Measurements from ENCODE around the gene COL17A1.

The COL17A1 gene

DNA sequence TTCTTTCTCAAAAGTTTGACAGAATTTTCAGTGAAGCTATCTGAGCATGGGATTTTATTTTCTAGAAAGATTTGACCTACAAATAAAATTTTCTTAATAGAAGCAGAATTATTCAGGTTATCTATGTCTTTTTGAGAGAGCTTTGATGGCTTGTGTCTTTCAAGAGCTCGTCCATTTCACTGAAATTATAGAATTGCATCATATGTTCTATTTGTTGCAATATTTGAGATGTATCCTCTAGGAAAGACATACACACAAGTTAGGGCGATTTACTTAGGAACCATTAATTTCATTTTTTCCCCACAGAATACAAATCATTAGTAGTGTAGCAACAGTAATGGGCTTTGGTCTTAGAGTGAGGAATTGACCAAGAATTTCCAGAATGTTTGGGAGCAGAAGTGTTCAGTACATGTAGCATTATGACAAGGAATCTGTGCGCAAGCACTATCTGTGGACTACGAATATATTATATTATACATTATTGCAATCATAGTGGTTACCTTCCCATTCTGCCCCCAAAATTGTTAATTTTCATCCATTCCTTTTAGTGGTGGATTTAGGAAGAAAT, 12.8 kb upstream of the COL17A1 start:
- DNase-seq (ENCODE audit: low read depth in 2 of 2): no peak

DNA sequence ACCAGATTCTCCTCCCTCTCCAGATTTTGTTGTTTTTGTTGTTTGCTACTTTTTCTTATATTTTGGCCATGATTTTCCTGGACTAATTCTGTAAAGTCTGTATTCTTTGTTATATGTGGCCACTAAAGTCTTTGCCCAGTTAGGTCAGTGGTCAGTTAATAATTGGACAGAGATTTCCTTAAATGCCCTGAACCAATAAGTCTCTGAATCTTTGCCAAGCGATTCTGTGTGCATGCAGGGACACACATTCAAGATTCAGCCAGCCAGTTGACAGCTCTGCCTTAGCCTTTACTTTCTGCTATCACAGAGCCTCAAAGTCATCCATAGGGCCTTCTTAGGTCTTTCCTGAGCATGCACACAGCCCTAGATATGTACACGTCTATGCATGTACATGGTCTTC, 11.0 kb upstream of the COL17A1 start:
- DNase-seq (ENCODE audit: low read depth in 2 of 2): no peak

DNA sequence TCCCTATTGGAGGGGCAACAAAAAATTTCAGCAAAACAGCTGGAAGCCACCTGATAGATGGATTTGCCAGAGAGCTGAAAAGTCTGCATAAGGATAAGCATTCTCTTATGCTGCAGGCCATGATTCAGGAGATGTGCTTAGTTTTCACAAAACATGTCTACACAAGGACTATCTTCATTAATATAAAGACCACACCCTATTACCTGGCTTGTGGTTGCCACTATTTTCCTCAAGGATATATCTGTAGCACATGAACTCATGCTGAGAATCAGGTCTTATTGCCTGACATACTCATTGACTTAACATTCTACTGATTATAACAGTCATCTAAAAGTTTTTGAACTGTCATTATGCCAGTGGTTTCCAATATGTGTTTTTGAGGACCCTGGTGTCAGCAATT, 7.1 kb upstream of the COL17A1 start:
- DNase-seq (ENCODE audit: low read depth in 2 of 2): no peak

DNA sequence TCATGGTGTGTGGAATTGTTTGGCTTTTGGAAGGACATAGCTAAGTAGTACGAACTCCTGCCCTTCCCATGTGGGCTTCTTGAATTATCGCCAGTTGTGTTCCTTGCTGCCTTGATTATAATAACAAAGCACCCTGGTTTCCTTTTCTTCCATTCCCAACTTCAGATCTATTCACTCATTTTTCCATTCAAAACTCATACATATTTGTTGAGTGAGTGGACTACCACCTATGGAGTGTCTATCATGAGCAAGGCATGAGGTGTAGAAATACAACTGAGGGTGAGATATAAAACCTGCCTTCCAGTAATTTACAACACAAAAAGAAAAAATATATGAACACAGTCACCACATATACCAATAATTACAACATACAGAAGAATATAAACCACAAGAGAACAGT, 4.9 kb upstream of the COL17A1 start:
- DNase-seq (ENCODE audit: low read depth in 2 of 2): no peak

DNA sequence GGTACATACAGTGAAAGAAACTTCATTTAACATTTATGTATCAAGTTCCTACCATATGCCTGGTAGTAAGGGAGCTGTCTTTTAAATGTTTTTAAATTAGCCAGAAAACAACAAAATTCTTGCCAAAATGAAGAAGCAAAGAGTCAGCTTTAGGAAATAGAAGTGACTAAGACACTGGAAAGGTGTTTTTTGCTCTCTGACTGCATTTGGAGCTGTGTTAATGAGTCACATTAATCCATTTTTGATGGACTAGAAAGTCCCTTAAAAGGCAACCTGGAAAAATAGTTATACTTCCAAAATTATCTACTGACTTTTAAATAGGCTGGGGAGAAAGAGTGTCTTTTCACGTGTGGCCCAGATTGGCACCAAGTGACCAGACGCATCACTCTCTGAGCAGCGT, 3.9 kb upstream of the COL17A1 start:
- no peak for DNase-seq (ENCODE audit: low read depth in 2 of 2)

DNA sequence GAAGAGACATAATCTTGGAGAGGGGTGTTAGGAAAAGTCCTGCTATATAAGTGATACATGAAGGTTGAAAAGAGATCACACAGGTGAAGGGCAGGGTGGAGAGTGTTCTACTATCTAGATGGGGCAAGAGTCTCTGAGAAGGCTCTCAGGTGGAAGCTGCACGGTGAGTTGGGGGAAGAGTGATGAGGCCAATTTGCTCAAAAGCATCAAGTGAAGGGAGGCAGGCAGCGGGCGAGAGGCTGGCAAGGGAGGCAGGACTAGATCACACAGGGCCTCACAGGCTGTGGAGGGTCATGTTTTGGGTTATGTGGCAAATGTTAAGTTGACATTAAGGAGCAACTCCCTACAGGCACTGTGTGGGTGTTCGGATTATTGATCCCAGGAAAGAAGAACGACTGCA, 2.6 kb upstream of the COL17A1 start:
- DNase-seq (ENCODE audit: low read depth in 2 of 2): no peak

DNA sequence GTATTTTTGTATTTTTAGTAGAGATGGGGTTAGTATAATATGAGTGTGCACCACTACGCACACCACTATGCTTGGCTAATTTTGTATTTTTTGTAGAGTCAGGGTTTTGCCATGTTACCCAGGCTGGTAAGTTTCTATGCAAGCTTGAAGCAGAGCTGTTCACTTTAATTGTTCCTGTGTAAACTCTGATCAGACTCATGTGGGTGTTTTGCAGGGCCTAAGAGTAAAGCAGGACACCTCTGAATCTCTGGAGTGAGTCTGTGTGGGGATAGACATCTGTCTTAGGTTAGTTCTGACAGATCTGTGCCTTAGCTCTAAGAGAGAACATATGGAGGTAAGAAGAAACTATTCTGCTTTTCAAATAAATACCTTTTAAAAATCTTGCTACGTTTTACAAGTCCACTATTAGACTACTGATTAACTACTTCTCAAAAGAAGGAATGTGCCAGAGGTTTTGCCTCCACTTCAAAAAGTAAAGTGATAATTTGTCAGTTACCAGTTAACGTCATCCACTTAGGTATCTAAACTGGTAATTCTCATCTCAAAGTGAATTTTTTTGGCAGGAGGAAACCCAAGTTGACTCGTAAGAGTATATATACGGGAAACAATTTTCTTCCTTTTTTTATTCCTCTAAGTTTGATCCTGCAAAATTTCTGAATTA, 1.1 kb downstream of the COL17A1 start:
- no peak for DNase-seq (ENCODE audit: low read depth in 2 of 2)

DNA sequence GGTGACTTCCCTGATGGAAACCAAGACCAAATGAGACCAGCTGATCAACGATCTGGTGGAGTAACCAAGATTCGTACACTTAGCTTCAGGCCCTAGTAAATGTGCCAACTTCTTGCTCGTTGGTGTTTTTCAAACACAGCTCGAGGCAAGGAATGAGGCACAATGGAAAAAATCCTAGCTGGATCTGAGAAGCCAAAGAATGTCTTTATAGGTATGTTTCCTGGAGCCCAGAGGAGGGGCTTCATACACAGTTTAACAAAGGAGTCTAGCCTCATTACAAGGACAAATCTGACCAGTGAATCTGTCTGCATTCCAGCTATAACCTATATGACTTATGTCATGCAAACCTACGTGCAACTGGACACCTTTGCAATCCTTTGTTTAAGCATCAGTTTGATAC, 3.7 kb downstream of the COL17A1 start:
- DNase-seq (ENCODE audit: low read depth in 2 of 2): no peak

DNA sequence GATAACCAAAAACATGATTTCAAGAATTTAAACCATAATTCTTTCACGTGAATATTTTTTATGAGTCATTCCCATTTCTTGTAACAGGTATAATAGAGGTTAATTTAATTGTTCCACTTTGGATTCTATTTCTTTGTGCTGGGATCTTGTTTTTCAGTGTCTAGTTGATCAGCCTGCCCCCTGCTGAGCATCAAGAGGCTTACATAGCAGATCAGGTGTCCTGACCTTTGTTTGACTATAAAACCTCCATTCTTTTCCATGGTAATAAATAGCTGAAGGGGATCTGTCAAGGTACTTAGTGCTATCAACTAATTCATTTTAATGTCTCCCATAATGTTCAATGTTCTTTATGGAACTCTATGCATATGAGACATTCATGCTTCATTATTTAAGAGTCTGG, 4.9 kb downstream of the COL17A1 start:
- DNase-seq (ENCODE audit: low read depth in 2 of 2): no peak

DNA sequence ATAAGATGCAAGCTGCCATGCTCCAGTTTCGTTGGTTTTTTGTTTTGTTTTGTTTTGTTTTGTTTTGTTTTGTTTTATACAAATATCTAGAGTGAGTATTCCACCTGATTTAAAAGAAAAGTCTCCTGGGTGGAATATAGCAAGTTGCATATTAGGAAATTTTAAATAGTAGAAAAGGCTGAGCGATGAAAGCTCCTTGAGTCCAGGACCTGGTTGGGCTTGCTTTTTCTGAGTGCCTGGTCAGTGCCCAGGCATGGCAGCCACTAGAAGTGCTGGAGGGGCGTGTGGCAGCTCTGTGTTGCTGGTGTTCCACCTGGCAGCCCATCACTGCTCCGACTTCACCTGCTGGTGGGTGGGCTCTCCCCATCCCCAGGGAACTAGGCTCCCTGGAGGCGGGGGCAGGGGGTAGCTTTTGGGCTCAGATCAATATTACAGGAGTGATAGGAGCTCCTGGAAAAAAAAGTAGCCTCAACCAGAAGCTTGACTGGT, 8.0 kb downstream of the COL17A1 start:
- DNase-seq (ENCODE audit: low read depth in 2 of 2): no peak

DNA sequence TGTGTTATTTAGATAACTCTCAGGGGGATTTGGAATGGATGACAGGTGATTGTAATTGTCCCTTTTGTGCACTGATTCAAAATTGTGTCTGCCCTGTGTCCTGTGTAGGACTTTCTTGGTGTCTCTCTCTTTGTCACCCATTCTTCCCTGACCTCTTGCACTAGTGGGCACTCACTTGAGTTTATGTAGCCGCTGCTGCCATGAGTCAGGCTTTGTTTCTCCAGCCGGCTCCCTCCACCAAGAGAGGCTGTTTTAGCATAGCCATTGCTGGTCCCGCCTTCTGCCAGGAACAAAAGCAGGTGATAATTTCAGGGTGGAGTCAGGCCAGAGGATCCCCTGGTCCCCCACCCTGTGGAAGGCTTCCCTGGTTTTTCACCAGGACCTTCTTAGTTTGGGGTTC, 8.4 kb downstream of the COL17A1 start:
- DNase-seq (ENCODE audit: low read depth in 2 of 2): no peak

DNA sequence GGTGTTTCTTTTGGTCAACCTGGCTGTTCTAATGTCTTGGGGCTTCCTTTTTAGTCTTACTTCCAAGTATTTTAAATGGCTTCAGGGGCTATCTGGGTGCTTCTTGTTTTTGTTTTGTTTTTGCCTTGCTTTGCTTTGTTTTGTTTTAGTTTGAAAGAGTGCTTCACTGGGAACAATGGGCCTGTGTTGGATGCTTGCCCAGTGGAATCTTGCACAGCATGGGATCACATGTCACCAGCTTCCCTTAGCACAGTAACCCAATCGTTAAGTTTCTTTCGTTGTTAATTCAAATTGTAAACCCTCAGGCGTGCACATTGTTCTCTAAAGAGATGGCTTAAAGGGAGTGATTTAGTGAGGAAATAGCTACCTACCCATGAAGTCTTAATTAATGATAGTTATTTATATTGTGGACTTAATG, 8.9 kb downstream of the COL17A1 start:
- no peak for DNase-seq (ENCODE audit: low read depth in 2 of 2)

DNA sequence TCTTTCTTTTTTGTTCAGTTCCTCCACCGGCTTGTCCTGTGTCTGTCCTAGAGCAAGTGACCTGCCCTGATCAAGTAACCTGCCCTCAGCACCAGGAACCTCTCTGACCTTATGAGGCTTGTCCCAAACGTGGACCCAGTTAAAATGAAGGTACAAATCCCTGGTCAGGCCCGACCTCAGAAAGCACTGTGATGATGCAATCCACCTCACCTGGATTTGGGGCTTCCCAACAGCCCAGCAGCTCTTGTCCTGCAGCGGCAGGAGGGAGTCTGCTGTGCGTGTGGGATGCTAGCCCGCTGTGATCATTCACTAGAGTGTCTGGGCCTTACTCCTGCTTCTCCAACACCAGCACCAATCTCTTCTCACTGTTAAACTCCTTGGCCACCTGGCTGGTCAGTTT, 11.2 kb downstream of the COL17A1 start:
- no peak for DNase-seq (ENCODE audit: low read depth in 2 of 2)

DNA sequence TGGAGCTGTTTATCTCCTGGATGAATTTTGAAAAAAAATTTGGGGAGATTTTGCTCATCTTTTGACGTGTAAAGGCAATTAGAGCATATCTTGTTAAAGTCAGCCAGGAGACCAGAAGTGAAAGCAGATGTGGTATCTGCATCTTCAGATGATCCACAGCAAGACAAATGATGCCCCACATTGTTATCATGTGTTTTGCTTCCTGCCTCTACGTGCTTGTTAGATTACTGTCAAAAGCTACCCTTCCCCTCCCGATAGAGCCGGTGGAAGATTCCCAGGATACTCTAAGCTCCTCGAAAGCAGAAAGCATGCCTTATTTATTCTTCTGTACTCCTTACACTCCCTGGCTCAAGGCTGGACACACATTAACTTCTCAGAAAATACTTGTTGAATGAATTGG, 12.9 kb downstream of the COL17A1 start:
- DNase-seq (ENCODE audit: low read depth in 2 of 2): no peak

DNA sequence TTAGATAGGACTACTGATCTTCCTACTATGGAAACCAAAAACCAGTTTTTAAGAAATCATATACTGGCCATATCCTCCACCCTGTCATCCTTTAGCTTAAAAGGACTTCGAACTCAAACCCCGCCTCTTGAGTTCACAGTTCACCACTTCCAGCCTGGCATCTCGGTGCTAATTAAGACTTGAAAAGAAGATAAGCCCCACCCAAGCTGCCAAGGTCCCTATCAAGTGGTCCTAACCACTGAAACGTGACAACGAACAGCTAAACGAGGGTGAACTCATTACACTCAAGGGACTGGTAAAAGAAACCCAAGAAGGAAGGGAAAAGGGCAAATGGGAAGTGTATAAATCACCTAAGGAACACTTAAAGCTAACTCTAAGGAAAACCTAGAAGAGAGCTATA, 16.1 kb downstream of the COL17A1 start:
- no peak for DNase-seq (ENCODE audit: low read depth in 2 of 2)

DNA sequence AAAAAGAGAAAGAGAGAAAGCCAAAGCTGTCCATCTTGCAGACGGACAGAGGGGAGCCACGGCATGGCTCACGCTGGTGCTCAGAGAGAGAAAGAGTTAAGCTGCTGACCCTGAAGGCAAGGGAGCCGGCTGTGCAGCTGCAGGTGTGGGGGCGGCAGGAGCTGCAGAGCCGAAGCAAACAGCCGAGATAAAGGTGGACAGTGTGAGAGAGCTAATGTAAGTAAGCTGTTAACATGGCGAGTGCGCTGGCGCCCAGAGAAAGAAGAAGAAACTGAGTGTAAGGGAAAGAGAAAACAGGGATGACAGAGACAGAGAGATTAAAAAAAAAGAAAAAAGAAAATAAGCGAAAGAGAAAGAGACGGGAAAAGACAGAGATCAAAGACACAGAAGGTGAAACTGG, 18.2 kb downstream of the COL17A1 start:
- no peak for DNase-seq (ENCODE audit: low read depth in 2 of 2)

DNA sequence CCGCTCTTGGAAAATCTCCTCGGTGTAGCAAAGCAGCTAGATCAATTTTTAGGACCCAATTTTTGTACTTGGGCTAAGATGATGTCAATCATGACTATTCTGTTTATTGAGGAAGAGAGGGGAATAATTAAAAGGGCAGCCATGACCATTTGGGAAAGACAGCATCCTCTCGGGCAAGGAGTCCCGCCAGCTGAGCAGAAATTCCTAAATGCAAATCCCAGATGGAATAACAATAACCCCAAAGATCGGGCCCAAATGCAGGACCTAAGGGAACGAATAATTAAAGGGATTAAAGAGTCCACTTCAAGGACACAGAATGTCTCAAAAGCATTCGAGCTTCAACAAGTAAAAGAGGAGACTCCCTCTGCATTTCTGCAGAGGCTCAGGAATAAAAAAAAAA, 18.7 kb downstream of the COL17A1 start:
- DNase-seq (ENCODE audit: low read depth in 2 of 2): no peak

DNA sequence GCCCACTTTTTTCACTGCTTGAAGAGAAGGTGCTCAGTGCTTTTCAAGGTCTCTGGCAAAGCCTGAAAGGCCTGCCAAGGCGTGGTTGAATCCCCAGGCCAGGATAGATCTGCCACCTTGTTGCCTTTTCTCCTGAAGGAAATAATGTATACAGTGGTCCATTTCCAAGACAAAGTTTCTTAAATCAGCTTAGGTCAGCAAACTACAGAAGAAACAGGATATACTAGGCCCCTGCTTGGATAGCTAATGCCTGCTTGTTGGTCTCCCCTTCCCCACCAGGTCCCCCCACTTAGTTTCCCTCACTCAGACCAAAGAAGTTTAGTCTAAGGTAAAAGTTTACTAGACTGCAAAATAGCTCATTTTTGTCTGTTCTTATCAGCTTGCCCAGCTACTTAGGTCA, 19.9 kb downstream of the COL17A1 start:
- DNase-seq (ENCODE audit: low read depth in 2 of 2): no peak

DNA sequence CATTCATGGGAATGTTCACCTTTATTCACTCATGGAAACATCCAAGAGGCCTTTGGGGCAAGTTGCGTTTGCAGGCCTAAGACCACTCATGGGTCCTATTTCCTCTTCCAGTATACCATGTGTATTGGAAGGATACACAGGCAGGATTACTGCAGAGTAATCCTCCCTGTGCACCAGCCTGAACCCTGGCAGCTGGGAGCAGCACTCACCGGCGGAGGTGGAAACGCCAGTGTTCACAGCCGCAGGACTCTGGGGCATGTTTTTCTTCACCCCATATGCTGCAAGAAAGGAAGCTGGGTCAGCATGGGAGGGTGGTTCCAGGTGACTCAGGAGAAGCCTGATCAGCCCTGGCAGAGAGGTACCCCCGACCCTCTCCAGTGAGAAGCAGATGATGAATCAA, 24.5 kb downstream of the COL17A1 start:
- DNase-seq (ENCODE audit: low read depth in 2 of 2): no peak

DNA sequence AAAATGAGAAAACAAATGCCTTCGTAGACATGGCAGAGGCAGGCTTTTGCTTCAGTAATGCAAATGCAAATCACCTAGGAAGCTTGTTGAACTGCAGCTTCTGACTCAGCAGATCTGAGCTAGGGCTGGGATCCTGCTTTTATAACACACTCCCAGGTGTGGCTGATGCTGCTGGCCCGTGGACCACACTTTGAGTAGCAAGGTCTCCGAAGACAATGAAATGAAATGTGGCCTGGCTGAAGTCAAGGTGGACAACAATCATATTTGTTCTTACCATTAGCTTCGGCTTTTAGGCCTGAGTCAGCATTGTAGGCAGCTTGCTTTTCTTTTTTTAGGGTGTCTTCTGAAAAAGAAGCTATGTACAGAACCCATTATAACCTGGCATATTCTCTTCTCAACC, 26.3 kb downstream of the COL17A1 start:
- DNase-seq (ENCODE audit: low read depth in 2 of 2): no peak

DNA sequence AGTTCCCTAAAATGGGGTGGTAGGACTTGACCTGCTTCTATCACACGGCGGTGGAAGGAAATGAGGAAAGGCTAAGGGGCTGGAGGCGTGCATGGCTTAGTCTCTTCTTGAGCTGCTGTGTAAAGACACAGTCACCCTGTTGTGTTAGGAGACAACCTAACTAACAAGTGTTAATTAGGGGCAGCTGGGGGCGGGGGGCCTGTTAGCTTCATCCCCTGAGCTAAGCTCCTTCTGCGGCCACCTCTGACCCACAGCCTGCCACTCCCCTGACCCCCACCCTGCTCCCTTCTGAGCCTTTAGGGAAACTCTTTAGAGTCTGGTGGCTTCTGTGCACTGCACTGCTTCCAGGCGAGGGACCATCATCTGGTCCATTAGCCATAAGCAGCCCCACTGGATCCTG, 28.0 kb downstream of the COL17A1 start:
- DNase-seq (ENCODE audit: low read depth in 2 of 2): no peak

DNA sequence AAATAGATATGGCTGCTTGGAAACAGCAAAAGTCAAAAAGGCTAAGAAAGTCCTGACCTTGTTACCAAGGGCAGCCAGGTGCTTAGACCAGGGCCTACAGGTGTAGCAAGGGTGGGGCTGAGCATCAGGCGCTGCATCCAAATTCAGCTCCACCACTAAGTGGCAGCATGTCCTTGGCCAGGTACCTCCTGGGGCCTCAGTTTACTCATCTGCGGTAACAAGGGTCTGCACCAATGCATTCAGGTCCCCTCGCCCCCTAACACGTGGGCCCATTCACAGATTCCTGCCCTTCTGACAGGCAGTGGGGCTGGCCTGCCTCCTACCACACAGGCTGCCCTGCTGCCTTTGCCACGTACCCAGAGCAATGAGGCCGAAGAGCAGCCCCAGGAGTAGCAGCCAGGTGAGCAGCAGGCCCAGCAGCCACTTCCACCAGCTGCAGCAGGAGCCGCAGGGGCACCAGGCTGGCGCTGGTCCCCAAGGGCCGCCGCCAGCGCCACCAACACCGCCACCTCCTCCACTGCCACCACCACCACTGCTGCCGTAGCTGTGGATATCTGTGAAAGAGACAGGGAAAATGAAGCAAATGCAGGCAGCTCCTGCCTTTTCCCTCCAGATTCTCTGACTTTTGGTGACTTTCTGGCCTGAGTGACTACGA, 28.9 kb downstream of the COL17A1 start:
- no peak for DNase-seq (ENCODE audit: low read depth in 2 of 2)

DNA sequence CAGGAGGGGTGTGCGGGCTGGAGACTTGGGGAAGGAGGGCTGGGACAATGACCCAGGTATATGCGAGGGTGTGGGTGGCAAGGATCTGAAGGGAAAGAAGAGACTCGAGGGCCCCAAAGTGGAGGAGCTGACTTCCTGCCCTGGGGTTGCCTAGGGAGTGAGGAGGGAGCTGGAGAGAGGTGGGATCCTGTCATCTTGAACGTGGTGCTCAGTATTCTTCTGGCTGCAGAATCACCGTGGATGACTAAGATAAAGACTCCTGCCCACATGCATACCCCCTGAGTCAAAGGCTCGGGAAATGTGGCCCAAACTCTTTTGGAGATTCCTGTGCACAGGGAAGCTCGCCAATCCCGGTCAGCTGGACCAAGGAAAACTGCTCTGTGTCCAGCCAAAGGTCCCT, 31.2 kb downstream of the COL17A1 start:
- DNase-seq (ENCODE audit: low read depth in 2 of 2): no peak

DNA sequence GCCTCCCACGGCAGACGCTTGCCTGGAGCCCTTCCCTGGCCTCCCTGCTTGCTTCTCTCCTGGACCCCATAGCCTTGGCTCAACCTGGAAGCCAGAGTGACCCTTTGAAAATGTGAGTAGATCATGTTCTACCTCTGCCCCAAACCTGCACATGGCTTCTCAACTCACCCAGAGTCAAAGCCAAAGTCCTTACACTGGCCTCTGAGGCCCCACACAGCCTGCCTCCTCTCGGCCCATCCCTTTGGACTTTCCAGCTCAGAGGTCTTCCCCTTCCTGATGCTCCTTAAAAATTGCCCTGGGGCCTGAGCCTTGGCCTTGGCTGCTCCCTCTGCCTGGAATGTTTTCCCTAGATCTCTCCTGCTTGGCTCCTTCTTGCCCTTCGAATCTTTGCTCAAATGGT, 32.5 kb downstream of the COL17A1 start:
- DNase-seq (ENCODE audit: low read depth in 2 of 2): no peak

All from activated CD8-positive, alpha-beta memory T cell treated with anti-CD3 and anti-CD28 coated beads for 4 hours (primary cell).